A549 treated with CORT108297 at 1 μM for 4 hours (cell line): ENCODE measurements around the gene FAAP20. TPM values are rescaled to one million over a fixed set of nuclear protein-coding genes. Genes with fewer than 3 reads are reported as not detected.

Experiments
- total RNA-seq: library from RNA; stranded (reverse); fragments of 200-300 nt; extraction: Qiagen RNA extraction; gene quantifications from 5 replicates; pipeline ENCODE4 v1.2.3, GENCODE V29; 2022

The FAAP20 gene
- total RNA-seq: 36.8 to 61.8 TPM (median 60.8 TPM) in 5 replicates

DNA sequence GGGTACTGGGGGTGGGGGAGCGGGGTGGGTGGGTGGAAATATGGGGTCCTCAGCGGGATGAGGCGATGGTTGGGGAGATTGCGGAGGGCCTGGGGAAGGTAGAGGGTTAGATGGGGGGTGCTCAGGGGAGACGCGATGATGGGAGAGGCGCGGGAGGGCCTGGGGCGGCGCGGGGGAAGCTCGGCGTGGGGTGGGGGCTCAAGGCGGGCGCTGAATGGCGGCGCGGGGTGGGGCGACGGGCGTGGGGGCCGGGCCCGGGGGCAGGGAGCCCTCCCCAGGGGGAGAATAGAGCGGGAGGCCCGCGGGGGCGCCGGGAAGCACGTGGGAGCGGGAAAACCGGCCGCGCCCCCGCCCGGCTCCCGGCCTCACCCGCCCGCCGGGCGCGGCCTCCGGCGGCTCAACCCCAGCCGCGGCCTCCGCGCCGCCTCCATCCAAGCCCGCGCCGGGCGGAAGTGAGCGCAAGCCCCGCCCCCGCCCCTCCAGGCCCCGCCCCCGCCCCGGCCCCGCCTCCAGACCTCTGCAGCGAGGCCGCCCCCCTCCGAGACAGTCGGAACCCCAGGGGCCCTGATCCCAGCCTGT is at the start of gene FAAP20:
TSS of gene FAAP20 (minus strand) at position 454 of the 579 bp plus-strand sequence. CDS start at position 431, 23 bp downstream.

GRCh38 chr1:2228157-2228594 is 33.6 kb upstream of the FAAP20 start, which contains the start of gene SKI:
Gene SKI (plus strand): TSS chr1:2228319. CDS start chr1:2228767, 448 bp downstream.

Other genes with a start within 250 kb of the FAAP20 start
- gene CFAP74, start 191.0 kb downstream of the FAAP20 start, total RNA-seq: 0.06 to 0.08 TPM (median 0.07 TPM) in 3 of 5 replicates, not detected in the others
- 0.16 to 0.77 TPM (median 0.60 TPM) in 5 replicates for gene GABRD, start 175.4 kb downstream of the FAAP20 start, total RNA-seq
- gene PRKCZ, start 144.4 kb downstream of the FAAP20 start, total RNA-seq: 8.6 to 10.5 TPM (median 9.5 TPM) in 5 replicates
- gene SKI, start 33.5 kb upstream of the FAAP20 start, total RNA-seq: 19.2 to 25.3 TPM (median 23.3 TPM) in 5 replicates
- 5.7 to 7.3 TPM (median 6.6 TPM) in 5 replicates for gene MORN1, start 196.8 kb upstream of the FAAP20 start, total RNA-seq
- gene RER1, start 197.1 kb upstream of the FAAP20 start, total RNA-seq: 96.2 to 125 TPM (median 119 TPM) in 5 replicates
- gene PEX10, start 217.8 kb upstream of the FAAP20 start, total RNA-seq: 18.3 to 25.1 TPM (median 23.5 TPM) in 5 replicates